Esophagus muscularis mucosa (tissue), 2 donors: ENCODE measurements around the gene CMTM3.

ENCODE experiments used
- POLR2A ChIP-seq: fragments of 450-650 bp; IDR thresholded peaks from one replicate; pipeline ENCODE4 v1.6.1; 2017; ENCODE audit warnings: antibody characterized with exemption, moderate library complexity, mild to moderate bottlenecking, low read depth
- POLR2AphosphoS5 ChIP-seq, 2 donors: sonication (generic); formaldehyde crosslinking; IDR thresholded peaks; one replicate each; pipeline ENCODE4 v1.6.1; 2017; ENCODE audit warnings: antibody characterized with exemption in 2 of 2

DNA sequence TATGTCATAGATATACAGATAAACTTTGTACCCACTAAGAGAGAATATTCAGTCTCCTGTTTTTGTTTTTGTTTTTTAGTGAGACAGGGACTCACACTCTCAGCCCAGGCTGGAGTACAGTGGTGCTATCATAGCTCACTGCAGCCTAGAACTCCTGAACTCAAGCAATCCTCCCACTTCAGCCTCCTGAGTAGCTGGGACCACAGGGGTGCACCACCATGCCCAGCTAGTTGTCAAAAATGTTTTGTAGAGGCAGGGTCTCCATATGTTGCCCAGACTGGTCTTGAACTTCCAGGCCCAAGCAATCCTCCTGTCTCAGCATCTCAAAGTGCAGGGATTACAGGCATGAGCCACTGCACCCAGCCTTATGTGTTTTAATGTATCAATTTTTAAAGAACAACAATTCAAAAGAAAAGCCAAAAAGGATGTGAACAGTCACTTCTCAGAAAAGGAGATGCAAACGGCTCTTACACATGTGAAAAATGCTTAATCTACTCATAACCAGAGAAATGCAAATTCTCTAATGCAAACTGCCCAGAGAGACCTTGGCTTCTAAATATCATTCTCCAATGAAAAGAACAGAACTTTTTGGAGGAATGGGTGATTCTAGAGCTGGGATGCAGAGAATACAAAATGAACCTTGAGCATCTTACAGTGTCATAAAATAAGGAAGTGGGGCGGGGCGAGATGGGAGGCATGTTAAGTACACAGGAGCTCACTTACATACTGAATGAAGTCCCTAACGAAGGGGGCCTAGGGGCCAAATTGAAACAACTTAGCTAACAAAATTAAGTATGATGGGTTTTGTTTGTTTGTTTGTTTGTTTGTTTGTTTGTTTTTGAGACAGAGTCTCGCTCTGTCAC, 7.3 kb upstream of the CMTM3 start:
- no peak for TF ChIP-seq POLR2AphosphoS5 (IDR thresholded peaks at IDR 0.05)
- TF ChIP-seq POLR2A, result no peak
